BLaER1 treated with 17β-estradiol and CSF1 and Interleukin-3, amounts not matched to agents 10 nM and 100 nM (cell line): ENCODE measurements around the gene ARHGDIA.
"Not testable (repeated sequence)": the region's sequence is repeated elsewhere in the genome, so short reads cannot be mapped to it uniquely, and the experiment has no call there.

Experiments
- H3K27ac ChIP-seq, 11 experiments: shearing (Covaris generic); formaldehyde crosslinking; 2 replicates each; pipeline ENCODE4 v1.8.1; 2022
- H3K27me3 ChIP-seq, 11 experiments: shearing (Covaris generic); formaldehyde crosslinking; 2 replicates each; pipeline ENCODE4 v1.8.1; 2022
- H3K36me3 ChIP-seq, 11 experiments: shearing (Covaris generic); formaldehyde crosslinking; 2 replicates each; pipeline ENCODE4 v1.8.1; 2022
- H3K4me1 ChIP-seq, 10 experiments: shearing (Covaris generic); formaldehyde crosslinking; 2 replicates each; pipeline ENCODE4 v1.8.1; 2022
- H3K4me2 ChIP-seq, 11 experiments: shearing (Covaris generic); formaldehyde crosslinking; 2 replicates each; pipeline ENCODE4 v1.8.1; 2022
- H3K4me3 ChIP-seq, 10 experiments: shearing (Covaris generic); formaldehyde crosslinking; 2 replicates each; pipeline ENCODE4 v1.8.1; 2022
- H3K9ac ChIP-seq, 11 experiments: shearing (Covaris generic); formaldehyde crosslinking; 2 replicates each; pipeline ENCODE4 v1.8.1; 2022
- H3K9me3 ChIP-seq, 11 experiments: shearing (Covaris generic); formaldehyde crosslinking; replicated peaks in 1 of 11; 2 replicates each; pipeline ENCODE4 v1.8.1; 2022
- H4K20me1 ChIP-seq, 11 experiments: shearing (Covaris generic); formaldehyde crosslinking; 2 replicates each; pipeline ENCODE4 v1.8.1; 2022
- Cebpa-rat ChIP-seq, 11 experiments: shearing (Covaris generic); IDR thresholded peaks; 2 replicates each; pipeline ENCODE4 v1.8.1; 2022

Gene ARHGDIA

DNA sequence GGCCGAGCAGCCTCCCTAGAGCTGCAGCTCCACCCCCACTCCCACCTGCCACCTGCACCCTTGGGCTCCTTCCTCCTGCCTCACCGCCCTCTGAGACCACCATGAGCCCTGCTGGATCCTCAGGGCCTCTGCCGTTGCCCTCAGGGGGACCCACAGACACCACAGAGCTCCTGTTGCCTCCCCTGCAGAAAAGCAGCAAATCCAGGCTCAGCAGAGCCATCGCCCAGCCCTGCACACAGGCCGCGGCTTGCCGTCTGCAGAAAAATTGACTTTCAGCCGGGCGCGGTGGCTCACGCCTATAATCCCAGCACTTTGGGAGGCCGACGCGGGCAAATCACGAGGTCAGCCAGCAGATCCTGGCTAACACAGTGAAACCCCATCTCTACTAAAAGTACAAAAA lies 29.3 kb downstream of the ARHGDIA start:
- Histone ChIP-seq H3K9me3 (no peaks in the 10 kb centered on the region), H3K4me1 (peaks cover 31 to 83% (median 60%) of the 10 kb centered on the region in 10 experiments), H3K9ac (peak overlapping the region in 10 of 11 experiments; percentile 29 to 72 (median 62); a peak in 16 of 22 replicates), H3K27ac (peak overlapping the region in 9 of 11 experiments; percentile 34 to 98 (median 90); a peak in 17 of 22 replicates), H3K27me3 (no peaks in the 10 kb centered on the region), H3K36me3 (peaks cover 46 to 57% (median 48%) of the 10 kb centered on the region in 11 experiments), H3K4me2 (peak overlapping the region in 10 of 11 experiments; percentile 0 to 91 (median 76); a peak in 18 of 22 replicates), H4K20me1 (peaks cover 0 to 64% (median 36%) of the 10 kb centered on the region in 11 experiments; a peak in 16 of 22 replicates), H3K4me3 (no peak overlapping the region)
- TF ChIP-seq Cebpa-rat (IDR thresholded peaks at IDR 0.05), result no peak

DNA sequence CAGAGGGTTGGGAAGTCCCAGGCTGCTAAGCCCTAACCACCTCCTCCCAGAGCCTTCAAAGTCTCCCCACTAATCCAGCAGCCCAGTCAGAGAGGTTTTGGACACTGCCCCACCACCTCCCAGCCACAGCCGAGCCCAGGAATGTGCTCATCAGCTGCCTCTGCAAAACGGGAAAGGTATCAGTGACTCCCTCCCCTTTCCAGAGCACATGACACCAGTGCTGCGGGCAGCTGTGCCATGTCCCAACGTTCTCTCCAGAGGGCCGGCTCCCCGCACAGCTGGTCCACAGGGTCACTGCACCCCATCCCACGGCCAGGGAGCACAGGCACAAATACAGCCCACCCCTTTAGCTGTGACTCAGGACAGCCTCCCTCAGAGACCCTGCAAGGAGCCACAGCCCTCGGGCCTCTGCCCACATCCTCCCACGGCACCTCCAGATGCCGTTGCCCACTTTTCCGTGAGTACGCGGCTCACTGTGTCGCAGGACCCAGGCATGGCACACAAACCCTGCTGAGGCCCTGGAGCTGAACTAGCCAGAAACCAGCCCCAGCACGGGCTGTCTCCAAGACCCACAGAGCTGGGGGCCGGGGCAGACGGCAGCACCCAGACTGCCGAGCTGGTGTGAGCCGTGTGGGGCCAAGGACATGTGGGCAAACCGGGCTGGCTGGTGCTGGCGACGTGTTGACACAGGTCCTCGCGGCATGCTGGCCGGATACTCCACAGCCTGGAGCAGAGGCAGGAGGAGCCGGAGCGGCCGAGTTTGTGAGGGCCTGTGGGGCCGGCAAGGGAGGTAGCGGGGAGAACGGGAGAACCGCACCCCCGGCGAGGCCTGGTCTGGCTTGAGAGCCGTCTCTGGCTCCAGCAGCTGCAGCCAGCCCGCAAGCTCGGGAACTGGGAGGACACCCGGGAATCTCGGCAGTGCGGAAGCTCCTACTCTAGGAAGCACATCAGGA lies 30.0 kb downstream of the ARHGDIA start:
- peaks cover 0 to 56% (median 34%) of the 10 kb centered on the region in 11 experiments; a peak in 16 of 22 replicates for H4K20me1 ChIP-seq

DNA sequence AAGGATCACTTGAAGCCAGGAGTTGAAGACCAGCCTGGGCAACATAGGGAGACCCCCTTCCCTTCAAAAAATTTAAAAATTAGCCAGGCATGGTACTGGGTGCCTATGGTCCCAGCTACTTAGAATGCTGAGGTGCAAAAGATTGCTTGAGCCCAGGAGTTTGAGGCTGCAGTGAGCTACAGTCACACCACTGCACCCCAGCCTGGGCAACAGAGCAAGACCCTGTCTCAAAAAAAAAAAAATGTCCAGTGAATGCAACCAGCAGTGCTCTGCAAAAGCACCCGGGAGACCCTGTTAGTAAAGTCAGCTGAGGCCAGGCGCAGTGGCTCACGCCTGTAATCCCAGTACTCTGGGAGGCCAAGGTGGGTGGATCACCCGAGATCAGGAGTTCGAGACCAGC lies 31.1 kb downstream of the ARHGDIA start:
- peak overlapping the region in 4 of 11 experiments; percentile 16 to 72 (median 58); a peak in 3 of 22 replicates for H3K9ac ChIP-seq
- H3K36me3 ChIP-seq, result peaks cover 28 to 38% (median 30%) of the 10 kb centered on the region in 11 experiments
- peak overlapping the region in 8 of 11 experiments; percentile 64 to 98 (median 92); a peak in 14 of 22 replicates for H3K27ac ChIP-seq
- not testable (repeated sequence) for H3K4me3 ChIP-seq, H3K27me3 ChIP-seq, H3K9me3 ChIP-seq
- H3K4me2 ChIP-seq, result peak overlapping the region in 9 of 11 experiments; percentile 63 to 91 (median 78); a peak in 18 of 22 replicates
- peaks cover 0 to 45% (median 24%) of the 10 kb centered on the region in 11 experiments; a peak in 15 of 22 replicates for H4K20me1 ChIP-seq
- H3K4me1 ChIP-seq, result peaks cover 31 to 99% (median 76%) of the 10 kb centered on the region in 10 experiments

More for the DNA sequence above, 30.0 kb downstream of the ARHGDIA start:
- Histone ChIP-seq H3K9ac (peak overlapping the region in 10 of 11 experiments; percentile 29 to 72 (median 62); a peak in 17 of 22 replicates), H3K4me3 (peak overlapping the region in 1 of 10 experiments; percentile 14; a peak in 1 of 20 replicates), H3K36me3 (peaks cover 38 to 49% (median 40%) of the 10 kb centered on the region in 11 experiments), H3K27me3 (no peaks in the 10 kb centered on the region), H3K27ac (peak overlapping the region in 9 of 11 experiments; percentile 34 to 98 (median 90); a peak in 17 of 22 replicates), H3K4me2 (peak overlapping the region in 10 of 11 experiments; percentile 0 to 91 (median 76); a peak in 18 of 22 replicates), H3K9me3 (no peaks in the 10 kb centered on the region), H3K4me1 (peaks cover 31 to 91% (median 66%) of the 10 kb centered on the region in 10 experiments)
- TF ChIP-seq Cebpa-rat (IDR thresholded peaks at IDR 0.05), result no peak

DNA sequence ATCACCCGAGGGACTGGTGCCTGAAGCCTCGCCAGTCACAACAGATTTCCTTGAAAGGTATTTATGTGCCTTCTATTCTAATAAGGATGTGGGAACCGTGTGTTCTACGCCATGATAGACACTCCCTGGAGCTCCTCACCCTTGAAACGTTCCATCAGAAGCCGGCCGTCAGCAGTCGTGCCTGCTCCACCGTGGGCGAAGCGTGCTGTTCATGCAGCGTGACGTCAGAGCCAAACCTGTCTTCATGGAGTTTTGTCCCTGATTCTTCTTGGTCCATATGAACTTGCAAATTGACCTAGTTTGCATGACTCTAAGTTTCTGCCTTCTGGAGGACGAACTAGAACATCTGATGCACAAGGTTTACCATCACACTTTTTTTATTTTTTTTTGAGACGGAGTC lies 31.8 kb downstream of the ARHGDIA start:
- H4K20me1 ChIP-seq, result peaks cover 0 to 38% (median 18%) of the 10 kb centered on the region in 11 experiments; a peak in 15 of 22 replicates
- H3K4me2 ChIP-seq, result peak overlapping the region; percentile 29 to 91 (median 75); a peak in 20 of 22 replicates
- no peaks in the 10 kb centered on the region for H3K9me3 ChIP-seq
- TF ChIP-seq Cebpa-rat (IDR thresholded peaks at IDR 0.05), result no peak
- H3K27me3 ChIP-seq, result no peaks in the 10 kb centered on the region
- no peak overlapping the region for H3K4me3 ChIP-seq
- H3K27ac ChIP-seq, result peak overlapping the region in 9 of 11 experiments; percentile 72 to 98 (median 90); a peak in 18 of 22 replicates
- peaks cover 39 to 100% (median 84%) of the 10 kb centered on the region in 10 experiments for H3K4me1 ChIP-seq
- peak overlapping the region in 9 of 11 experiments; percentile 28 to 72 (median 58); a peak in 13 of 22 replicates for H3K9ac ChIP-seq
- peaks cover 20 to 31% (median 22%) of the 10 kb centered on the region in 11 experiments for H3K36me3 ChIP-seq

DNA sequence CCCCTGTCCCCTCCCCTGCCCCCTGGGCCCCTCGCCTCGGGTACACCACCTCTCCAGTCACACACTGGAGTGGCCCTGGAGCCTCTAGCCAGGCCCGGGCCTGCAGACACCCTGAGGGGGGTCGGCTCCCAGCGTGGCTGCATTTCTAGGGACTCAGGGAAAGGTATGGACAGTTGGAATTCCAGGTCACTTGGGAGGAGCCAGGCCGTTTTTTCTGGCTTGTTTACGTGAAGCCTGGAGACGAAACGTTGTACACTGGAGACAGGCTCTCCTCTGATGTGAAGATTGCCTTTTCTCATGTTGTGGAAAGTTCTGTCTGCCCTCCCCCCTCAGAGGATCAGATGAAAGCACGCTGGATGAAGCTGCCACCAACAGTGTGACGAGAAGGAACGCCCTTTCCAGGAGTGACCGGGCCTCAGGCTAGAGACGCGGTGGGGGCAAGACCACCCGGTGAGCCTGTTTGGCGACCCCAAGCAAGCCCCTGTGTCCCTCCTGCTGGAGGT lies 32.3 kb downstream of the ARHGDIA start:
- H3K9me3 ChIP-seq, result no peaks in the 10 kb centered on the region
- H3K4me2 ChIP-seq, result peak overlapping the region; percentile 29 to 91 (median 75); a peak in 21 of 22 replicates
- no peak for TF ChIP-seq Cebpa-rat (IDR thresholded peaks at IDR 0.05)
- H3K9ac ChIP-seq, result peak overlapping the region in 9 of 11 experiments; percentile 28 to 72 (median 58); a peak in 13 of 22 replicates
- no peak overlapping the region for H3K4me3 ChIP-seq
- H3K4me1 ChIP-seq, result peaks cover 44 to 100% (median 89%) of the 10 kb centered on the region in 10 experiments
- H4K20me1 ChIP-seq, result peaks cover 0 to 33% (median 13%) of the 10 kb centered on the region in 11 experiments; a peak in 15 of 22 replicates
- H3K27ac ChIP-seq, result peak overlapping the region in 10 of 11 experiments; percentile 15 to 98 (median 88); a peak in 19 of 22 replicates
- peaks cover 15 to 26% (median 17%) of the 10 kb centered on the region in 11 experiments for H3K36me3 ChIP-seq
- no peaks in the 10 kb centered on the region for H3K27me3 ChIP-seq

DNA sequence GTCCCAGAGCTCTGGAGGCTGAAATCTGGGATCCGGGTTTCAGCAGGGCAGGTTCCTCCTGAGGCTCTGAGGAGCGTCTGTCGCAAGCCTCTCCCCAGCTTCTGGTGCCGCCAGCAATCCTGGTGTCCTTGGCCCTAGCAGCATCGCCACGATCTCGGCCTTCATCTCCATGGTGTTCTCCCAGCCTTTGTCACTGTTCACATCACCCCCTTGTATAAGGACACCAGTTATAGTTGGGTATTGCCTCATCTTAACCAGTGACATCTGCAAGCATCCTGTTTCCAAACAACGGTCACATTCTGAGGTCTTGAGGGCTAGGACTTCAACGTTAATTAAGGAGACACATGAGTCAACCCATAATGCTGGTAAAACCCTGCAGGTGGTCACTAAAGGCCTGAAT lies 33.5 kb downstream of the ARHGDIA start:
- H3K9ac ChIP-seq, result peak overlapping the region in 9 of 11 experiments; percentile 51 to 86 (median 69); a peak in 15 of 22 replicates
- peaks cover 48 to 96% (median 92%) of the 10 kb centered on the region in 10 experiments for H3K4me1 ChIP-seq
- H3K27ac ChIP-seq, result peak overlapping the region in 9 of 11 experiments; percentile 72 to 98 (median 90); a peak in 19 of 22 replicates
- H3K36me3 ChIP-seq, result peaks cover 4 to 14% (median 6%) of the 10 kb centered on the region in 11 experiments; a peak in 21 of 22 replicates
- peak overlapping the region; percentile 30 to 91 (median 73); a peak in 21 of 22 replicates for H3K4me2 ChIP-seq
- H3K27me3 ChIP-seq, result no peaks in the 10 kb centered on the region
- peaks cover 0 to 21% (median 2%) of the 10 kb centered on the region in 11 experiments; a peak in 10 of 22 replicates for H4K20me1 ChIP-seq
- H3K9me3 ChIP-seq, result no peaks in the 10 kb centered on the region
- peak in 10 of 11 experiments; percentile 29 to 93 (median 89); a peak in 18 of 22 replicates for TF ChIP-seq Cebpa-rat (IDR thresholded peaks at IDR 0.05)
- no peak overlapping the region for H3K4me3 ChIP-seq

DNA sequence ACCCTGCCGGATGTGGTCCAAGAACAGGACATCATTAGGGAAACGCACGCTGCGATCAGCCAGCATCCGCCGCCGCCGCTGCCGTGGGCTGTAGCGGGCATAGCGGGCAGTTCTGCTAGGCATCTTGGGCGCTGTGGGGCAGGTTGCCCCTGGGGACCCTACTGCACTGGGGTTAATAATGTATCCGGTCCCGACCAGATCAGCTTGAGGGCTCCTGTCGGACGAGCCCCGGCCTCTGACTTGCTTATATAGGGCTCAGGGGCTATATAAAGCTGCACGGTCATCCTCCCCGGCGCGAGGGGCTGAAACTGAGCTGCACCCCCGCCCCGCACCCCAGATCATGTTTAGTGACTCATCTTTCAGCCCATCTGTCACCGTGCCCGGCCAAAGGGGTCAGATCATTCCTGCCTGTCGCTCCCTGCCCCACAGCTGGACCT lies 36.3 kb downstream of the ARHGDIA start, which contains the start of gene PPP1R27:
PPP1R27 (minus strand) TSS at position 220 of the 437 bp plus-strand sequence; CDS start at position 123, 97 bp downstream.
- H3K4me2 ChIP-seq, result peak within 1 kb of the TSS; percentile 88 to 98 (median 93)
- no peak for TF ChIP-seq Cebpa-rat (IDR thresholded peaks at IDR 0.05)
- peak within 1 kb of the TSS; percentile 86 to 97 (median 90) for H3K9ac ChIP-seq
- H3K4me3 ChIP-seq, result peak within 1 kb of the TSS; percentile 72 to 96 (median 84)
- no peaks in the 10 kb centered on the region; a peak in 1 of 22 replicates for H3K36me3 ChIP-seq
- H3K27me3 ChIP-seq, result no peaks in the 10 kb centered on the region
- peaks cover 63 to 95% (median 90%) of the 10 kb centered on the region in 10 experiments for H3K4me1 ChIP-seq
- H3K27ac ChIP-seq, result peak within 1 kb of the TSS; percentile 93 to 98 (median 97); a peak in 21 of 22 replicates
- peaks cover 0 to 11% (median 4%) of the 10 kb centered on the region in 11 experiments; a peak in 6 of 22 replicates for H4K20me1 ChIP-seq
- no peaks in the 10 kb centered on the region for H3K9me3 ChIP-seq
